ENCODE measurements around the gene PLBD1.

- TF ChIP-seq POLR2A (IDR thresholded peaks at IDR 0.05) (no peak), CTCF (IDR thresholded peaks at IDR 0.05) (no peak)
Measured at GRCh38 chr12:14481201-14481600, 86.5 kb downstream of the PLBD1 start.
